ENCODE results near the gene MOSPD2.

GRCh38 chrX:14851526-14851925 is 21.7 kb upstream of the MOSPD2 start:
- TF ChIP-seq SP1 (IDR thresholded peaks at IDR 0.05; ENCODE audit: low read depth, low read length) (no peak), CTCF (IDR thresholded peaks at IDR 0.05; ENCODE audit: control extremely low read depth in 1 of 3, insufficient read depth in 1 of 3, low read depth in 1 of 3, low read length in 3 of 3) (no peak), TEAD4 (IDR thresholded peaks at IDR 0.05; ENCODE audit: low read depth, low read length) (no peak), TAF1 (IDR thresholded peaks at IDR 0.05; ENCODE audit: low read depth, low read length) (no peak), GTF2F1 (IDR thresholded peaks at IDR 0.05; ENCODE audit: borderline replicate concordance, low read depth, low read length) (no peak), POLR2A (IDR thresholded peaks at IDR 0.05; ENCODE audit: control extremely low read depth in 1 of 2, low read depth in 2 of 2, low read length in 2 of 2) (no peak), USF2 (IDR thresholded peaks at IDR 0.05; ENCODE audit: low read length) (no peak), HDAC2 (IDR thresholded peaks at IDR 0.05; ENCODE audit: borderline replicate concordance in 1 of 2, low read depth in 2 of 2, low read length in 2 of 2) (no peak), ATF2 (IDR thresholded peaks at IDR 0.05; ENCODE audit: low read length) (no peak)

Measured in H1 (cell line).